GM04504 (cell line): ENCODE measurements around the gene FAM111B.
A peak's percentile ranks its signal among the peaks of the same experiment; 100 is the strongest.
"Not testable (repeated sequence)": the region's sequence is repeated elsewhere in the genome, so short reads cannot be mapped to it uniquely, and the experiment has no call there.

ENCODE experiments used
- DNase-seq: peaks from one replicate; pipeline ENCODE4 v3.0.0-alpha.2; 2012; ENCODE audit warnings: low read depth

The FAM111B gene

DNA sequence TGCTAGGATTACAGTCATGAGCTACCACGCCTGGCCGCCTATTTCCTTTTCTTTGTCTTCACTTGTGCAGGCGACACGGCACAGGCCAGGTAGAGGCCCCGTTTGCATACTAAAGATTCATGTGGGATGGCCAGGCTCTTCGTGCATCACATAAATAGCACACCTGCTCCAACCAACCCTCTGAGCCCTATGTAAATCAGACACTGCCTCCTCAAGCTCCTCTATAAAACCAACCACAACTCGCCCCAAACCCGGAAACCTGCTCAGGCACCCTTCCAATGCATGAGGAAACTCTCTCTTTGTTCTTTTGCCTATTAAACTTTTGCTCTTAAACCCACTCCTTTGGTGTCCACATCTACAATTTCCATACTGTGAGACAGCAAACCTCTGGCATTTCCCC lies 9.1 kb upstream of the FAM111B start:
- DNase-seq: not testable (repeated sequence)

DNA sequence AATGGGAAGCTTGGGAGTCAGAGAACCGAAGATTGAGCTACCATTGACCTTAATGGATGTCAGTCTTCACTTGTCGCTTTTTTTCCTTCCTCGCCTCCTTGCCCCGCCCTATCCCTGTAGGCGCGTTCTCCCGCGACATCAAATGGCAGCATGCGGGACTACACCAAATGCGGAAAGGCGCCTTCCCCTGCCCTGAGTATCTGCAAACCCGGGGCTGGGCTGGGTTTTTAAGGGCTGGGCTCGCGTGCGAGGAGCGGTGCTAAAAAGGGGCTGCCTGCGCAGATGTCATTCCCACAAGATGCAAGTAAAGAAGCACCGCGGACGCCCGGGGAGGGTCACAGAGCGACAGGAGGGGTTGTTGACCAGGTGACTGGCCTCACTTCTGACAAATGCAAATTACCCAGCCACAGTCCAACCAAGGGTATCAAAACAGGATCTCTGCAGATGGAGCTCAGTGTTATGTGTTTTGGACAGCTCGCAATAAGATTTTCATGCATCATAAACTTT lies 4.7 kb upstream of the FAM111B start:
- no peak for DNase-seq

DNA sequence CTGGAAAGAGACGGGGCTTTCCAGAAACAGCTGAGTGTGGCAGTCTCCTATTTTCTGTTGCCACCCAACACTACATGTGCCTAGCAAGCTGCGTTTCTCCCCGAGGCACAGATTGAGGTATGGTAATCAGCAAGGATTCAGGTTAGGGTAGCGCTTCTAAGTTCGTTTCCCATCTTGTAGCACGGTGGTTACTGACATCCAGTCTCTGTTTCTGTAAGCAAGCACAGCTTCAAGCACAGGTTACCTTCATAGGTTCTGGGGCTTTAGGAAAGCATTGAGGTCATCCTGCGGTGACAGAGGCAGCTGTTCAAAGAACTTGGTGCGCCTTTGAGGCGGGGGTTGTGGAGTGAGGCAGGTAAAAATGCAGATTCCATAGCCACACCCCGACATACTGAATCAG lies 684 bp downstream of the FAM111B start:
- not testable (repeated sequence) for DNase-seq

DNA sequence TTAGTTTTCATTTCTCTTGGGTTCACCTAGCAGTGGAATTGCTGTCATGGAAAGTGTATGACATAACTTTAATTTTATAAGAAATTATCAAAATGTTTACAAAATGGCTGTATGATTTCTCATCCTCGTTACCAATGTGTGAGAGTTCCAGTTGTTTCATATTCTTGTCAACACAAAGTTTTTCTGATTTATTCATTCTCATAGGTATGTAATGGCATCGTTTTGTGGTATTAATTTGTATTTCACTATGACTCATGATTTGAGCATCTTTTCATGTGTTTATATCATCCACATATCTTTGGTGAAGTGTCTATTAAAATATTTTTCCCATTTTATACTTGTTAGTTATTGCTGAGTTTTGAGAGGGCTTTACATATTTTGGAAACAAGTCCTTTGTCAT lies 5.5 kb downstream of the FAM111B start:
- no peak for DNase-seq

DNA sequence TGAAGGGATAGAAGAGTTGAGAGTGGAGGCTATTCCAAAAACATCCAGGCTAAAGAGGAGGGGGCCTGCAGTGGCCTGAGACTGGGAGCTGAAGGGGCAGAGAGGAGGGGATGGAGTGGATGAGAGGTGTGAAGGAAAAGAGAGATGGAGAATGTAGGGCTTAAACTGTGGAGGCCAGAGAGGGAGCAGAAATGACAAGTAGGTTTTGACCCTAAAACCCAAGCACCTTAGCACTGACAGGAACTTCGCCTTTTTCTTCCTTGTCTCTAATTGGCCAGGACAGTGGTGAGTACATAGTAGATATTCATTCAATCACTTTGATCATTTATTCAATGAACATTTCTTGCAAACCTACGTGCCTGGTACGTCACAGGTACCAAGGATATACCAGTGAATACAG lies 7.3 kb downstream of the FAM111B start:
- DNase-seq: no peak

DNA sequence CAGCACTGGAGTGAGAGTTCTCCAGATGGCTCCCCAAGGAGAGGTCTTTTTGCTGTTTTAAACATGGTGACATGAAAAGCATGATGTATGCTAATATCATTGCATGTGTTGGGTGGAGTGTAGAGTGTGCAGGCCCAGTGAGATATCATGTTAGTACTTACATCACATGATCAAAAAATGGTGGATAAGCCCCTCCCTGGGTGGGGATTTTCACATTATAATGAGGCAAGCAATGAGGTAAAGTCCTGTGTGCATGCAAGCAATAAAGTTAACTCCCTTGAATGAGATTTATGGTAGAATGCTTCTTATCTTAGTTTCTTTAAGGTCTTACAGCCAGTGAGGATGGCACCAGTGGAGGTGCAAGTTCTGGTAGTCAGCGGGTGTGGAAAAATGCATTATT lies 8.5 kb downstream of the FAM111B start:
- no peak for DNase-seq

DNA sequence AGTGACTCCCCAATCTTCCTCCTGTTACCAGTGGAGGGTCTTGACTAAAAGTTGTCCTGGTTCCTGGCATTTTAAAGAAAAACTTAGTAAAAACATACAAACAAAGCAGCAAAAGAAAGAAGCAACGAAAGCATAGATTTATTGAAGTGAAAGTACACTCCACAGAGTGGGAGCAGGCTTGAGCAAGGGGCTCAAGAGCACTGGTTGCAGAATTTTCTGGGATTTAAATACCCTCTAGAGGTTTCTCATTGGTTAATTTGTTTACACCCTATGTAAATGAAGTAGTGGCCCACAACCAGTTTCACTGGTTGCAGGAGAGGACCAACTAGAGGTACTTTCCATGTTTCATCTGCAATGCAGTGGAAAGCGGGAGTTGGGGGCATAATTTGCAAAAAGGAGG lies 10.7 kb downstream of the FAM111B start:
- no peak for DNase-seq

DNA sequence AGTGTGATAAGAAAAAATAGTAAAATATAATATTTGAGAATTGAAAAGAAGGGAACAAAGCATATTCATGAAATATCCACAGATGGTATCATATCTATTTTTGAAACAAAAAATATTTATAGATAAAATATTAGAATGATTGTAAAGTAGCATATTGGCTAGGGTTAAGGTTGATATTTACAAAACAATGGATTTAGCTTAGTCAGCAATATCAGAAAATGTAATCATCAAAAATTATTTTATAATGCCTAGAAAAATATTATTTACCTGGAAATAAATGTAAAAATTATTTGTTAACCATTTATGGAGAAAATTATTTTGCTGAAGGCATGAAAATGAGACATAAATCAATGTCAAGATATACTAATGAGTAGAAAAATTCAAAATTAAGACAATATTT lies 12.8 kb downstream of the FAM111B start:
- DNase-seq: no peak

DNA sequence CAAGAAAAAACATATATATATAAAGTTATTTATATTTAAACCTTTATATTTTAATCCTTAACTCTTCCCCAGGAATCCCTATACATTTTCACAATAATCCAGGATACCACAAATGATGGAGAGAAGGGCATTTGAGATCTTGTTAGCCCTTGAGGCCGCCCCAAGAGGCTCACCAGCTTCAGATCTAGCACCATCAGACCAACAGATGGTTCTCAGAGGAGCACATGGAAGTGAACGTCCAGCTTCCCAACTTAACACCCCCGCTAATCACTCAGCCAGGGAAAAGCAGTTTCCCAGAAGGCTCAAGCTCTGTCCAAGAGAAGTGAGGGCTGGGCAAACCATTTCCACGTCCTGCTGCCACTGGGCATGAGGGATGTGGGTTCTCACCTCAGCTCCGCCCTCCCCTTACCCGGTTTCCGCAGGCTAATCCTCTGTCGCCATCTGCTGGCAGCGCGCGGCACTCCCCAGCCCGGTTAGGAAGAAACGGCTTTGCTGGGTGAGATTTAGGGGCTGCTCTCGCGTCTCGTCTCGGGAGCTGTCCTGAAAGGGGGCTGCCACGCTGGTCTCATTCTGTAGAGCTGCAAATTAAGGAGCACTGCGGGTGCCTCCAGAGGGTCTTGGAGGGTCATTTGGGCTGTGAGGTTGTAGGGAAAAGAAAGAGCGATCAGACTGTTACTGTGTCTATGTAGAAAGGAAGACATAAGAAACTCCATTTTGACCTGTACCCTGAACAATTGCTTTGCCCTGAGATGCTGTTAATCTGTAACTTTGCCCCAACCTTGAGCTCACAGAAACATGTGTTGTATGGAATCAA lies 28.8 kb downstream of the FAM111B start:
- DNase-seq: no peak

DNA sequence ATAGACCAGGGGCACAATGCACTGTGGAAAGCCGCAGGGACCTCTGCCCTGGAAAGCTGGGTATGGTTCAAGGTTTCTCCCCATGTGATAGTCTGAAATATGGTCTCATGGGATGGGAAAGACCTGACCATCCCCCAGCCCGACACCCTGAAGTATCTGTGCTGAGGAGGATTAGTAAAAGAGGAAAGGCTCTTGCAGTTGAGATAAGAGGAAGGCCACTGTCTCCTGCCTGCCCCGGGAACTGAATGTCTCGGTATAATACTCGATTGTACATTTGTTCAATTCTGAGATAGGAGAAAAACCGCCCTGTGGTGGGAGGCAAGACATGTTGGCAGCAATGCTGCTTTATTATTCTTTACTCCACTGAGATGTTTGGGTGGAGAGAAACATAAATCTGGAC lies 29.5 kb downstream of the FAM111B start:
- DNase-seq: not testable (repeated sequence)

DNA sequence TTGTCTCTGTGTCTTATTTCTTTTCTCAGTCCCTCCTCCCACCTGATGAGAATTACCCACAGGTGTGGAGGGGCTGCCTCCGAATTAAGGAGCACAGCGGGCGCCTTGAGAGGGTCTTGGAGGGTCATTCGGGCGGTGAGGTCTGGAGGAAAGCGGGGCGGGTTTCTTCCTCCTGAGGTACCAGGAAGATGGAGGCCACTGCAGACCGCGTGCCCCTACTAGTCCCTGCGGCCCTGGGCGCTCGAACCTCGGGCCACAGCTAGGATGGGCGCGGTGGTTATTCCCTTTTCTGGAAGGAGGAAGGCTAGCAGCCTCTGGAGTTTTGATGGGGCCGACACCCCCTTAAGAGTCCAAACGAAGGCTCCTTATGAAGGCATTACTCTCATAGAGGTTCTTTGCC lies 30.2 kb downstream of the FAM111B start:
- DNase-seq: no peak

DNA sequence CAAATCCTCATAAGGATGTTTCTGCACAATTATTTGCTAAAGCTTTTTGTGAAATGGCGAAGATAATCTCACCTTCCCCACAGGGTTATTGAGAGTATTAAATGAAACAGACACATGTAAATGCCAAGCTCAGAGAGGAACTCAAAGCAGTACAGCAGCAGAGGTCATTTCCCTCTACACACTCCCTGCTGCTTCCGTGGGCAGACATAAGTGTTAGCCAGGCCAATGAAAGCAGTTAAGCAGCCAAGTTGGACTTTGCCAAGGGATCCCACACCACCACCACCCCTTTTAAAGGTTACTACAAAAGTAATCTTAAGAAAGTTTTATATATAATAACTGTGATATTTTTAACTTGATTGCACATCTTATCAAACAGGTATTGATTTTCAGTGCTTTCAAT lies 31.6 kb downstream of the FAM111B start:
- no peak for DNase-seq

DNA sequence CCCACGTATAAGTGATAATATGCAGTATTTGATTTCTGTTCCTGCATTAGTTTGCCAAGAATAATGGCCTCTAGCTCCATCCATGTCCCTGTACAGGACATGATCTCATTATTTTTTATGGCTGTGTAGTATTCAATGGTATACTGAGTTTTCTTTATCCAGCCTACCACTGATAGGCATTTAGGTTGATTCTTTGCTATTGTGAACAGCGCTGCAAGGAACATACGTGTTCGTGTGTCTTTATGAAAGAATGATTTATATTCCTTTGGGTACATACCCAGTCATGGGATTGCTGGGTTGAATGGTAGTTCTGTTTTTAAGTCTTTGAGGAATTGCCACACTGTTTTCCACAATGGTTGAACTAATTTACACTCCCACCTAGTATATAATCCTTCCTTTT lies 34.2 kb downstream of the FAM111B start:
- no peak for DNase-seq

DNA sequence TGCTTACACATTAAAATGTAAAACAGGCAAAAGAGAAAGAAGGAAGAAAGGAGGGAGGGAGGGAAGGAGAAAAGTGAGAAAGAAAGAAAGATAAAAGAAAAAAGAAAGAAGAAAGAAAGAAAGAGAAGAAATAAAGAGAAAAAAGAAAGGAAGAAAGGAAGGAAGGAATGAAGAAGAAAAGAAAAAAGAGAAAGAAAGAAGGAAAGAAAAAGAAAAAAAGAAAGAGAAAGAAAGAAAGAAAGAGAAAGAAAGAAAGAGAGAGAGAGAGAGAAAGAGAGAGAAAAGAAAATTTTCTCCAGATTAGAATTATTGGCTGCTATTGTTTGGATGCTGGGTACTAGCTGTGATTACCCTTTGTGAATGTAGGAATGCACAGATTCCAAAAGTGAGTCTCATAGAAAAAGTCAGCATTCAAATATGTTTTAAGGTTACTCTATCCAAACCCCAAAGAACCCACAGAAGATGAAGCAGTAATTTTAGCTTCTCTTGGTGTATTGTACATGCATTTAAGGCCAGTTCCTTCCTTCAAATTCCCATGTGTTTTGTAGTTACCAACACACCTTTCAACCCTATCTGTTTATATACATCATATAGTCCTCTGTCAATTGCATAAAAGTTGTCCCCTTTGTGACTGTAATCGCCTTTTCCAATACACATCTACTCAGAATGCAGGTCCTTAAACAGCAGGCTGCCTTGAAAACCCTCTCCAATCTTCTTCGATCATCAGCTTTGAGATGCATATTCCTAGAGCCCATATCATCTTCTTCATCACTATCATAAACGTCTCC lies 34.8 kb downstream of the FAM111B start:
- no peak for DNase-seq

DNA sequence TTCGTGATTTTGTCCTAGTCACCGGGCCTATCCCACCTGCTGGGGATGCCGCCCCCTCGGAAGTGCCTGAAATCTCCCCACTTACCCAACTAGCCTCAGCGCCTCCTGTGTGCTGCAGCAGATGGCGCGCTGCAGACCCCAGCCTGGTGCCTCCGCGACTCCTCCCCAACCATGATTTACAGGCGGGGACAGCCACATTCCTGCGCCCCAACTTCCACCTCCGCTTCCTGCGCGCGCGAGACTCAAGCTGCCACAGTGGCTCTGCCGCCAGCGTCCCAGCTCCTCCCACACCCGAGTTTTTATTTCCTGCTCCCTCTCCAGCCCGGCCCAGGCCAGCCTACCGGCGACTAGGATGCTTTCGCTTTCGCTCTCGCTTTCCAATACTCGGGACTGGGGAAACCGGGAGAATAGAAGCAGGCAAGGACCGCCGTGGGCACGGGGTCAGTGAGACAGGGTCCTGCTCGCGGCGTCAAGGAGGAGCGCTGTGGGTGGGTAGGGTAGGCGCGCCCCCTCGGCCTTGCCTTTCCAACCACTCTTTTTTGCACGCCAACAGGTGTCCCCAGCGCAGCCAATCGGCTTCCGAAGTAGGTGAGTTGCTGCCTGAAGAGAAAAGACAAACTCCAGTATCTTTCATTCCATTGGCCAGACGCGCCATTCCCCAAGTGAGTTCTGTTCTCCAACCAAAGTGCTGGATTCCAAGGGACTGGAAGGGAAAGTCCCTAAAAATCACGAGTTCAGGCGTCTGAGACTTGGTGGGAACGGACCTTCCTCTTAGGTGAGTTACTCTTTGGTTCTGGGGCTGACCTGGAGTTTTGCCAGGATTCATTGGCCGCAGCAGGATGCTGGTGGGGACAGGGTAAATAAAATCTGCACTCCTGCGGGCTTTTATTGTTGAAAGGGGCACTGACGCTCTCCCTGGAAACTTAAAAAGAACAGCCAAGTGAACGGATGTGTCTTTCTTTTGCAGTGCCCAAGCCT lies 35.8 kb downstream of the FAM111B start, which contains the start of gene FAM111A:
TSS of gene FAM111A (plus strand) at position 327 of the 978 bp plus-strand sequence. CDS start 6,017 bp downstream, outside the sequence.
- DNase-seq: peak; percentile 66

DNA sequence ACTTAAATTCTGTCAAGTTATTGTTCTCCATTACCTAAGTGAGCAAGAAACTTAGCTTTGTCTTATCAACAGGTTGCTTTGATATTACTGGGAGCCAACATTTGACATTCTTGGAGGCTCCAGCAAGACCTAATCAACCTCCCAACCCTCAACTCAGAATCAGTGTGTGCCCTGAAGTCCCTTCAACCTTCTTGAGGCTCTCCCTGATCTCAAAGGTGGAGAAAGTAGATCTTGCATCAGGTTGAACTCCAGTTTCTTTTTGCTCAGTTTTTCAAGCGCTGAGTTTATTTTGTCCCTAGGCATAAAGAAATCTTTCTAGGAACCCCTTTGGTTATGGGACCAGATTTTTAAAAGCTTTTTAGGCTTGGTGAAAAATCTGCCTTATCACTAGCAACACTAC lies 37.1 kb downstream of the FAM111B start:
- no peak for DNase-seq

DNA sequence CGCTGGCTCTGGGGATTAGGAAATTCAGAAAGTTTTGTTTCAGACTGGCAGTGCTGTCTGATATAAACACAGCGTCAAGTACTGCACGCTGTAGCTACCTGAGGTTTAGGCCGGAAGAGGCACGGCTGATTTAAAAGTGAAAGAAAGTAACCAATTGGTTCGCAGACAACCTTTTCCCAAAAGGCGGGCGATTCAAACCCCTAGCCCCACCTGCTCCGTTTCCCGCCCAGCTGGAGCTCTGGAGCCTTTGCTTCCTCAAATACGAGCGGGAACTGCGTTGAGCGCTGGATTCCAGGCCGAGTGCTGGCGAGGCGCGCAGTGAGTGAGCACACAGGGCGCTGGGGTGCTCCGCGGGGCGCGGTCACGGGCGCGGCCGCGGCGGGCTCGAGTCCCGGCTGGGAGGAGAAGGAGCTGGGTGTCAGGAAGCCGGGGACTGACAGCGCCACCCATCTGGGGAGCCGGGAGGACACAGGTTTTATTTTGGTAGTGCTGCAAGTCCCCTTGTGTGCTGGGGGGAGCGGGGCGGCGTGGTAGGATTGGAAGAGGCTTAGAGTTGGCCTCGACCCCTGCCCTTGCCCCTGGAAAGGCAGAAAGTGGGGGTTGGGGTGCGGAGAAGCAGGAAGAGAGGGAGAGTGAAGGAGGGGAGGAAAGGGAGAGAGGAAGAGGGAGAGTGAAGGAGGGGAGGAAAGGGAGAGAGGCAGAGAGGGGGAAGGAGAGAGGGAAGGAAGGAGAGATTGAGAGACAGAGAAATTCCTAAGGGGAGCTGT lies 37.7 kb downstream of the FAM111B start:
- peak; percentile 63 for DNase-seq

DNA sequence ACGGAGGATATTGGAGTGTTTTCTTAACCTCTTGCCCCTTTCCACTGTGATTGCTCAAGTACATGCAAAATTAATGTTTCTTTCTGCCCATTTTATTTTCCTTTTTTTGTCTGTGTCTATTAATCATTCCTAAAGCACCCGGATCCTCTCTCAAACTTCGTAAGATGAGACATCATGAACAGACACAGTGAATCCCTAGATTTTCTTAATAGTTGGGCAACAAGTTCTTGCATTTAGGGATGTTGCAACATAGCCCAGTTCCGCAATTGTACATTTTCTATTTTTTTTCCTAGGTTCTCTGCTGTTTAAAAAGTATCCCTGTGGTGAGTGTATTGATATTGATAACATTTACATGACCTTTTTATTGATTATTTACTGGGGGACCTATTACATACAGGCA lies 38.5 kb downstream of the FAM111B start:
- peak; percentile 47 for DNase-seq

DNA sequence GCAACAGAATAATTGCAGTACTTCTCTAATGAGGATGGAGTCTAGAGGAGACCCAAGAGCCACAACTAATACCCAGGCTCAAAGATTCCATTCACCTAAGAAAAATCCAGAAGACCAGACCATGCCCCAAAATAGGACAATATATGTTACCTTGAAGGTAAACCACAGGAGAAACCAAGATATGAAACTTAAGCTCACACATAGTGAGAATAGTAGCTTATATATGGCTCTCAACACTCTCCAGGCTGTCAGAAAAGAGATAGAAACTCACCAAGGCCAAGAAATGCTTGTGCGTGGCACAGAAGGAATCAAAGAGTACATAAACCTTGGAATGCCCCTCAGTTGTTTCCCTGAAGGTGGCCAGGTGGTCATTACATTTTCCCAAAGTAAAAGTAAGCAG lies 44.7 kb downstream of the FAM111B start:
- no peak for DNase-seq

DNA sequence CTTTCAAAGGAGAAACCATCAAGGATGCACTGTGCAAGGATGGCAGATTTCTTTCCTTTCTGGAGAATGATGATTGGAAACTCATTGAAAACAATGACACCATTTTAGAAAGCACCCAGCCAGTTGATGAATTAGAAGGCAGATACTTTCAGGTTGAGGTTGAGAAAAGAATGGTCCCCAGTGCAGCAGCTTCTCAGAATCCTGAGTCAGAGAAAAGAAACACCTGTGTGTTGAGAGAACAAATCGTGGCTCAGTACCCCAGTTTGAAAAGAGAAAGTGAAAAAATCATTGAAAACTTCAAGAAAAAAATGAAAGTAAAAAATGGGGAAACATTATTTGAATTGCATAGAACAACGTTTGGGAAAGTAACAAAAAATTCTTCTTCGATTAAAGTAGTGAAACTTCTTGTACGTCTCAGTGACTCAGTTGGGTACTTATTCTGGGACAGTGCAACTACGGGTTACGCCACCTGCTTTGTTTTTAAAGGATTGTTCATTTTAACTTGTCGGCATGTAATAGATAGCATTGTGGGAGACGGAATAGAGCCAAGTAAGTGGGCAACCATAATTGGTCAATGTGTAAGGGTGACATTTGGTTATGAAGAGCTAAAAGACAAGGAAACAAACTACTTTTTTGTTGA lies 45.4 kb downstream of the FAM111B start:
- no peak for DNase-seq

DNA sequence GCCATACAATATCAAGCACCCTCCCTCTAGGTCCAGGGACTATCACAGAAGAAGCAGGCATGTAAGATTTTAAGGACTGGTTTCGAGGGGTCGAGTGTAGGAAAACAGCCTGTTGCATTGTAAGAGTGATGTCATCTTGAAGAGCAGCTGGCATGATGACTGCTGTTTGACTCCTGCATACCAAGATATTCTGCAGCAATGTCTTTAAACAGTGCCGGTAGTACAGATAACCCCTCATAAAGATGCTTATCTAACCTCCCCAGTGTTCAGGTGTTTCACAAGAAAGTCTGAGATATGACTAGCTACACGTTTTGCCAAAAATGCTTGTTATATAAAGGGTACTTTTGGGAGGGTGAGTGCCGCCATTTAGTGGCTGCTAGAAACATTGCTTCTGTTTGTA lies 47.6 kb downstream of the FAM111B start:
- DNase-seq: no peak
